ENCODE results near the gene CD33.

DNA sequence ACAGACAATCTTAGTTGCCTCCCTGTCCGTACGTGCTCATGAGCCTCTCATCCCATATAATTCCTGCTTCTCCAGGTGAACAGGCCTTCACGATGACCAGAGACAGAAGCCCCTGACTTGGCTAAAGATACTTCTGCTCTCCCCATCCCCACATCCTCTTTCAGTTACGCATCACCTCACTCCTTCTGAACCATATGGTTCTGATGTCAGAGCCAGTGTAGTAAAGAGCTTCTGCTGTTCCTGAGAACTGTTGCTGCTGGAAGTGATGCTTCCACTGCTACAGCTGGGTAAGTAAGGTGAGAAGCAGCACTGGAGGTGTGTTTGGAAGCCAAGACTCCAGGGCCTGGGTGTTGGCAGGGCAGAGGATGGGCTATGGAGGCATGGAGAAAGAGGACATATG is 38.9 kb downstream of the CD33 start:
- no peak for TF ChIP-seq CTCF (IDR thresholded peaks at IDR 0.05; ENCODE audit: borderline replicate concordance, extremely low read depth, low read length, poor library complexity, severe bottlenecking)
- no peak for TF ChIP-seq EZH2 (IDR thresholded peaks at IDR 0.05; ENCODE audit: borderline replicate concordance, low read depth, low read length, severe bottlenecking)
